HUDEP-2 (cell line): Measurements from ENCODE around the gene PRAME.
"Not testable (repeated sequence)": the region's sequence is repeated elsewhere in the genome, so short reads cannot be mapped to it uniquely, and the experiment has no call there.

Experiments used
- DNase-seq, 76 experiments: peaks; one replicate each; lab custom pipeline; 2025; ENCODE audit not compliant: unreplicated experiment in 76 of 76; lab: John Stamatoyannopoulos, UW

PRAME gene

DNA sequence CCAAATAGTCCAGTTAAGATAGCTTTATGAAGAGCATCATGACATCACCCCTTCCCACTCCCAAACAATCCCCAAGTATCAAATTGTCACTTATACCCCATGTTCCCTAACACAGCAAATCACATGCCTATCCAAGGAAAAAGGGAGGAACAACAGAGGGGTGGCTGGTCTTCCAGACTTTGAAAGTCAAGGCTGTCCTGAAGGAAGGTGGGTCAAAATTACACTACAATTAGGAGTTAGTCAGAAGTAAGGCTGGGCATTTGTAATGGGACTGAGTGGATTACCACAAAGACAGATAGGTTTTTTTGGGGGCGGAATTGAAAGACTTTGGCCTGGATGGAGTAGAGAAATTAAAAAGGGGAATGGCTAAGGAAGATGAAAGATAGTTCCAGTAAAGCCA lies 5.9 kb downstream of the PRAME start:
- no peak for DNase-seq

DNA sequence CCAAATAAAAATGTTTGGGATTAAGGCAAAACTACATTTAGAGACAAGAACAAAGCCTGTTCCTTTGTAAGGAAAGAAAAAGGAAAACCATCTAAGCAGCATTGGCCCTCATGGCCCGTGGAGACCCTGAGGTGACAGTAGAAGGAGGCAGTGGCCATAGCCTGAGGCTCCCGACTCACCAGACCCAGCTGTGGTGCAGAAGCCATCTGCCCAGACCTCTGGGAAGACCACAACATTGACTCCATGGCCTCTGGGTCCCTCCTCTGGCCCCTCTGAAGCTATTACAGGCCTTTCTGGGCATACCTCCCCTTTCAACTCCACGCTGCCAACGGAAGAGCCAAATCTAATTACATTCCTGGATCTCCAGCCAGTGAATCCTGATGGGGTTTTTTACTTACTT lies 6.4 kb downstream of the PRAME start:
- peak in 8 of 76 experiments; percentile 1 to 30 (median 2) for DNase-seq

DNA sequence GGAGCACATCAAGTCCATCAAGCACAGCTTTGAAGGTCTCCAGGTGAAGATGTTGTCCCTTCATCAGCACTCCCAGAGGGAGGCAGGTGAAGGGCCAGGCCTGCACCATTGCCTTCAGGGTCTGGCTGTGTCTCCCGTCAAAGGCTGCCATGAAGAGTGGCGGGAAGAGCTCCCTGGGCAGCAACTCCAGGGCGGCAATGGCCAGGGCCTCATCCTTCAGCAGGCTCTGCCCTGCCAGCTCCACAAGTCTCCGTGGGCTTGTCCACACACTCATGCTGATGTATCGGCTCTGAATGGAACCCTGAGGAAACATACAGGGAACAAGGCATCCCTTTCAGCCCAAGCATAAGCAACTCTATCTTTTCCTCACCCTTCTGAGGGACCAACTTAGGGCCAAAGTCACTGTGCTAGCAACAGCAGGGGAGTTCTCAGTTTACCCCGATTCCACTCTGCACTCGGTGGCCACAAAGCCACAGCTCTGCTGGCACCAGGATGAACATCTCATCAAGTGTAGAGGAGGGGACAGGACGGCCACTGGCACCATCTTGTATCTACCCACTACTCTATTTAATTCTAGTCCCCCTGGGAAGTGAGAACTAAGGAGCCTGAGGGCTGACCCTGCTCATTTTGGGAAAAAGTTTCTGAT lies 8.2 kb downstream of the PRAME start:
- no peak for DNase-seq

DNA sequence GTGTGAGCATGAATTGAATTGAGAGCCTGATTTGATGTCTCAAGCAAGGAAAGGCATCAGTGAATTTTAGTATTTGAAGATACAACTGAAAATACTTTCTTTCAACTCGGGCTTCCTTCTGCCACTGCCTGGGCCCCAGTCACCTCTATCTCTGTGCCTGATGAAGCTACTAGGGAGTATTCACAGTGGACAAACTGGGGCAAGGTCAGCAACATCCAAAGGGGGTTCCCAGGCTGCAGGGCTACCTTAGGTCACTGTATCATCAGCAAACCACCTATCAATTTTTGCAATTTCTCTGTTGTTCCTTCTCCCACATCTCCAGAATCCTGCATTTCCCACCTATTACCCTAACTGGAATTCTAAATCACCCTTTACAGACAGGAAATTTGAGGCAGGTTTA lies 10.2 kb downstream of the PRAME start:
- no peak for DNase-seq

DNA sequence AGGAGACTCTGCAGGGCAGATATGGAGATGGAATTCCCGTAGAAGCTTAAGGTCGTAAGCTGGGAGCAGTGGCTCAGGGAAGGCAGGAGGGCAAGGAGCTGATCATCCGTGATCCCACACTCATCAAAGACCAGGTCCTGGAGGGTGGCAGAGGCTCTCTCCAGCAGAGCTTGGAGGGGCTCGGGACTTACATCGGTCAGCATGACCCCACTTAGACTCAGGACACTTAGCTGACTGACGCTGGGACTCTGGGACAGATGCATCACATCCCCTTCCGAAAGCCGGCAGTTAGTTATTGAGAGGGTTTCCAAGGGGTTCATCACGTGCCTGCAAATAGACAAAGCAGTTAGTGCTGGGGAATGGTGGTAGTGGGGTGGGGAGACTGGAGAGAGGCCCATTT lies 10.7 kb downstream of the PRAME start:
- no peak for DNase-seq

DNA sequence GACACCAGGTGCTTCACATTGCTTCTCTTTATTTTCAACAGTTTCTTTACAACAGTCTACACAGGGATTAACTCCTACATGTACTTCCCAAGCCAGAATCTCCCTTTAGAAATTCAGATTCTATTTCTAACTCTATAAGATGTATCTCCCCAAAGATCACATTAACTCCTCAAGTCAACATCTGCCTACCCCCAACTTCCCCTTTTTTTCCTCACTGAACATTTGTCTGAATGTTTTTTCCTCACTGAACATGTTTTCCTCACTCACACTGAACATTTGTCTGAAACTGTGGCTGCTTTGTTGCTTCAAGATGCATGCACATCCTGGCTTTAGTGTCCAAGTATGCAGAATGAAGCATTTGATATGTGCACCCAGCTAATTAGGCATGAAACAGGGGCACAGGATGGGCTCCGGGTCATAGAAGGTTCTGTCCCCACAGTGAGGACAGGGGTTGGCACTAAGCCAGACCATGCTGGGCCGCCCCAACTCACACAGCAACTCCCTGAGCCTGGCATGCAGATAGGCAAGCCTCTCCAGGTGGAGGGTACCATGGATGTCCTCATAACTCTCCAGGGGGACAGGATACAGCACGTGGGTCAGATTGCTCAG lies 11.3 kb downstream of the PRAME start:
- DNase-seq = no peak

DNA sequence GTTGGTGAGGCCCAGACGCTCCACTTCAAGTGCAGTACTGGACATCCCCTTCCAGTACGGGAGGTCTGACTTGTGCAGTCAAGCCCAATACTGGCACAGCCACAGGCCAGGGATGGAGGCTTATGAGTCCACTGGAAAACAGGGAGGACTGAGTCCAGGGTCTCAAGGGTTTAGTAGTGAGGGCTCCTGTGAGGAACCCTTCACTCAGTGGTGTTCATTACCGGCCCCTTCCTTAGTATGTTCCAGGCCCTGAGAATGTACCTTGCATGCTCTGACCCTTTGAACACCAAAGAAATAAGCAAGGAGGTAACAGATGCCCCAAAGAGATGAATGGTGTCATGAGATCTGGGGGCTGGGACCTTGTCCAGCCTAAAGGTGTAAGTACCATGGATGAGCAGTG lies 11.8 kb downstream of the PRAME start:
- DNase-seq = no peak

DNA sequence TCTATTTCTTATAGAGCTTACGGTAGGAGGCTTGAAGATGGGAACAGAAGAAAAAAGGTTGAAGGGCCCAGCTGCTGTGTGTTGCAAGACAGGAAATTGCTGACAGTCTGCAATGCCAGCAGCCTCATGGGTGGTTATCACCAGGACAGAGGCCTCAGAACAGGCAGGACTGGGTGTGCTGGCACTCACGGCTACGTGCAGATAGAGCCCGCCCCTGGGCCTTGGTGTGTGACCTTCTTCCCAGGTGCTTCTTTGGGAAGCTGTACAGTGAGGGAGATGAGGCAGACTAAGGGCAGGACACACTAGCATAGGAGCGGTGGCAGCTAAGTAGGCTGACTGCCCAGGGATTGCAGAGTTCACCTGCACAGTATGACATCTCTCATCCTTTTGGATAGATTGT lies 12.6 kb downstream of the PRAME start:
- DNase-seq = no peak

DNA sequence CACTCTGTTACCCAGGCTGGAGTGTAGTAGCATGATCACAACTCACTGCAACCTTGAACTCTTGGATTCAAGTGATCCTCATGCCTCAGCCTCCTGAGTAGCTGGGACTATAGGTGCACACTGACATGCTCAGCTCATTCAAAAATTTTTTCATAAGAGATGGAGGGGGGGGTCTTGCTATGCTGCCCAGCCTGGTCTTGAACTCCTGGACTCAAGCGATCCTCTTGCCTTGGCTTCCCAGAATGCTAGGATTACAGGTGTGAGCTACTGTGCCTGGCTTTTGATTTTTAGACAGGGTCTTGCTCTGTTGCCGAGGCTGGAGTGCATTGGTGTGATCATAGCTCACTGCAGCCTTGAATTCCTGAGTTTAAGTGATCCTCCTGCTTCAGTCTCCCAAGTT lies 14.0 kb downstream of the PRAME start:
- no peak for DNase-seq

DNA sequence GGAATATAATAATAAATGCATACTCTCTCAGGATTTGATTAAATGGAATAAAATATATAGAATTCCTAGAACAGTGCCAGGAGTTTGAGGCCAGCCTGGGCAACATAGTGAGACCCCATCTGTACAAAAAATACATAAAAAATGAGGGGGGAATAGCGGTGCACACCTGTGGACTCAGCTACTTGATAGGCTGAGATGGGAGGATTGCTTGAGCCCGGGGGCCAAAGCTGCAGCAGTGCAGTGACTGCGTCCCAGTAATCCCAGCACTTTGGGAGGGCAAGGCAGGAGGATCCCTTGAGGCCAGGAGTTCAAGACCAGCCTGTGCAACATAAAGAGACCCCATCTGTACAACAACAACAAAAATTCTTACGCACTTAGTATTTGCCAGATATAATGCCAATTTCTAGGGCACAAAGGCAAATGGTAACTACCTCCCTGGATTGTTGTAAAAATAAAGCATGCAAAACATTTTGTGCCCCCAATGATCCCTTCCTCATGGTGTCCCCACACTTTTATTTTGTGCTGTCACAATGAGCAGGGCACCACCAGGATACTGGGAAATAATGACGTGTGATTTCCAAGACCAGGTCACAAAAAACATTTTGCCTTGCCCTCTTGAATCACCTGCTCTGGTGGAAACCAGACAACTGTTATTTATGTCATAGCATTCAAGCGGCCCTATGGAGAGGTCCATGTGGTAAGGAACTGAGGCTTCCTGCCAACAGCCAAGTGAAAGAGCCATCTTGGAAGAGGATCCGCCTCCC lies 20.7 kb downstream of the PRAME start:
- no peak for DNase-seq

DNA sequence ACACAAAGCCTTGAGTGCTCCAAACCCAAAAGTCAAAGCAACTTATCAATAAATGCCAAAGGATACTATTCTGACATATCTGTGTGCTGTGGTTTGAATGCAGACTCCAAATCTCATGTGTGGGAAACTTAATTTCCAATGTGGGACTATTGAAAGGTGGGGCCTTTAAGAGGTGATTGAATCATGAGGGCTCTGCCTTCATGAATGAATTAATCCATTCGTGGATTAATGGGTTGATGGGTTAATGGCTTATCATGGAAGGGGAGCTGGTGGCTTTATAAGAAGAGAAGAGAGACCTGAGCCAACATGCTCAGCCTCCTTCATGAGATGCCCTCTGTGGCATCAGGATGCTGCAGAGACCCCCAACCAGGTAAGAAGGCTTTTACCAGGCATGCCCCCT lies 22.1 kb downstream of the PRAME start:
- DNase-seq = no peak

DNA sequence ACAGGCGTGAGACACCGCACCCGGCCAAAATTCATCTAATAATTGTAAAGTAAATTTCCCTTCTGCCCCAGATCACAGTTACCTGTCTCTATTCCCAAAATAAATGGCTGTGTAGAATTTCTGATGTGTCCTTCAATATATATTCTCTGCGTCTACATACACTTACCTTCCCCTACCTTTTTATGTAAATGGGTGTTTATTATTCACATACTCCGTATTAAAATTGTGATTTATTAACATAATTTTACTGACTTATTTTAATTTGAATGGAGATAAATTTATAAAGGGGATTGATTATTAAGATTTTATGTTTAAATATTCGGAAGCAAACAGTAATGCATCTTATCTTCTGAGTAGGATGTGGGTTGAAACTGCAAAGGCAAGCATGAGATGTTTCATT lies 22.6 kb downstream of the PRAME start:
- no peak for DNase-seq

DNA sequence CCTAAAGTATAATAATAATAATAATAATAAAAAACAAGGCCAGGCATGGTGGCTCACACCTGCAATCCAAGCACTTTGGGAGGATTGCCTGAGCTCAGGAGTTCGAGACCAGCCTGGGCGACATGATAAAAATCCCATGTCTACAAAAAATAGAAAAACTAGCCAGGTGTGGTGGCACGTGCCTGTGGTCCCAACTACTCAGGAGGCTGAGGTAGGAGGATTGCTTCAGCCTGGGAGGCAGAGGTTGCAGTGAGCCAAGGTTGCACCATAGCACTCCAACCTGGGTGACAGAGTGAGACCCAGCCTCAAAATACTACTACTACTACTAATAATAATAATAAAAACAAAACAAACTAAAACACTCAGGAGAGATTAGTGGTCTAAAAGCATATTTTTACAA lies 23.4 kb downstream of the PRAME start:
- DNase-seq = no peak

DNA sequence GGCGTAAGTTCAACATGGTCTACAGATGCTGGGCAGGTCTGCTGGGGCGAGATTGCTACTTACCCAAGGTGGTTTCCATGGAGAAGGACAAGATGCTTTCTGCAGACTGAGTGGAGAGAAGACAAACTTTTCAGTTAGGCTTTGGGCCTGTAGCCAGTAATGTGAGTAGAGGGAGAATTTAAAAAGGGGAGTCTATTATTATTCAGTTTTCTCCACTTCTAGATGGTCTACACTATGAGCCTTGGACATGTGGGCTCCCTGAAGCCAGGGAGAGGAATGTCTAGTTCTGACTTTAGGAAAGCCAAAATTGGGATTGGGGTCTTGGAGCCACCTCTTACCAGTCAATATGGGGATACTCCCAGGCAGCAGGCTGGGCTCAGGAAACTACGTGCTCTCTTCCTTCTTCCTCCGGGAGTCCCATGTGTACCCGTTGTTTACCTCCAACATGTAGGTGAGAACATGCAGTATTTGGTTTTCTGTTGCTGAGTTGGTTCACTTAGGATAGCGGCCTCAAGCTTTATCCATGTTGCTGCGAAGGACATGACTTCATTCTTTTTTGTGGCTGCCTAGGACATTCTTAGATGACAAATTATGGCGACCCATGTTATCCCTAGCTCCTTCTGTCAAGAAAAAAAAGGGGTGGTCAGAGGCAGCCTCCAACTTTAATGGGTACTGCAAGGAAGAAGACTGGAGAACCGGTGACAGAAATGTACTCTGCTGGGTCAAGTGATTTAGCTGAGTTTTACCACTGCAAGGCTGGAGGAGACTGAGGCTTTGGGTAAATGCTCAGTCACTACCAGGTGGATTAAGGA lies 24.3 kb downstream of the PRAME start:
- no peak for DNase-seq

DNA sequence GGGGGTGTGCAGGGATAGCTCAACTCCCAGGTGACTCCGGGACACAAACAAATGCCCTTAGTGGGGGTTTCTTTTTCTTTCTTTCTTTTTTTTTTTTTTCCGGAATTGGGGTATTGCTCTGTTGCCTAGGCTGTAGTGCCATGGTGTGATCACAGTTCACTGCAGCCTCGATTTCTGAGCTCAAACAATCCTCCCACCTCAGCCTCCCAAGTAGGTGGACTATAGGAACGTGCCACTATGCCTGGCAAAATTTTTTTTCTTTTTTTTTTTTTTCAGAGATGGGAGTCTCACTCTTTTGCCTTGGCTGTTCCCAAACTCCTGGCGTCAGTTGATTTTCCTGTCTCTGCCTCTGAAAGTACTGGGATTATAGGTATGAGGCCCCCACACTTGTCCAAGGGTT lies 25.2 kb downstream of the PRAME start:
- no peak for DNase-seq

DNA sequence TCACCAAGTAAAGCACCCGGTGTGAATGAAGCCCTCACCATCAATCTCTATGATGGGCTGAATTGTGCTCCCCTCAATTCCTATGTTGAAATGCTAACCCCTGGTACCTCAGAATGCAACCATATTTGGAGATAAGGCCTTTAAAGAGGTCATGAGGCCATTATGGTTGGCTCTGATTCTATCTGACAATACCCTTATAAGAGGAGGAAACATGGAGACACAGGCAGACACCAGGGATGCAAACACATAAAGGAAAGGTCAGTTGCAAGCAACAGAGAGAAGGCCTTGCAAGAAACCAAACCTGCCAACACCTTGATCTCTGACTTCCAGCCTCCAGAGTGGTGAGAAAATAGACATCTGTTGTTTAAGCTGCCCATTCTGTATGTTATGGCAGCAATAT lies 25.6 kb downstream of the PRAME start:
- DNase-seq = no peak

DNA sequence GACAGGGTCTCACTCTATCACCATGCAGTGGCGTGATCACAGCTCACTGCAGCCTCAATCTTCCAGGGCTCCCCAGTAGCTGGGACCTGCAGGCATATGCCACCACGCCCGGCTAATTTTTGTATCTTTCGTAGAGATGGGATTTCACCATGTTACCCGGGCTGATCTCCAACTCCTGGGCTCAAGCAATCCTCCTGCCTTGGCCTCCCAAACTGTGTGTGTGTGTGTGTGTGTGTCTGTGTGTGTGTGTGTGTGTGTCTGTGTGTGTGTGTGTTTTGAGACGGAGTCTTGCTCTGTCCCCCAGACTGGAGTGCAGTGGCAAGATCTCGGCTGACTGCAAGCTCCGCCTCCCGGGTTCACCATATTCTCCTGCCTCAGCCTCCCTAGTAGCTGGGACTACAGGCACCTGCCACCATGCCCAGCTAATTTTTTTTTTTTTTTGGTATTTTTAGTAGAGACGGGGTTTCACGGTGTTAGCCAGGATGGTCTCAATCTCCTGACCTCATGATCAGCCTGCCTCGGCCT lies 26.5 kb downstream of the PRAME start:
- not testable (repeated sequence) for DNase-seq

DNA sequence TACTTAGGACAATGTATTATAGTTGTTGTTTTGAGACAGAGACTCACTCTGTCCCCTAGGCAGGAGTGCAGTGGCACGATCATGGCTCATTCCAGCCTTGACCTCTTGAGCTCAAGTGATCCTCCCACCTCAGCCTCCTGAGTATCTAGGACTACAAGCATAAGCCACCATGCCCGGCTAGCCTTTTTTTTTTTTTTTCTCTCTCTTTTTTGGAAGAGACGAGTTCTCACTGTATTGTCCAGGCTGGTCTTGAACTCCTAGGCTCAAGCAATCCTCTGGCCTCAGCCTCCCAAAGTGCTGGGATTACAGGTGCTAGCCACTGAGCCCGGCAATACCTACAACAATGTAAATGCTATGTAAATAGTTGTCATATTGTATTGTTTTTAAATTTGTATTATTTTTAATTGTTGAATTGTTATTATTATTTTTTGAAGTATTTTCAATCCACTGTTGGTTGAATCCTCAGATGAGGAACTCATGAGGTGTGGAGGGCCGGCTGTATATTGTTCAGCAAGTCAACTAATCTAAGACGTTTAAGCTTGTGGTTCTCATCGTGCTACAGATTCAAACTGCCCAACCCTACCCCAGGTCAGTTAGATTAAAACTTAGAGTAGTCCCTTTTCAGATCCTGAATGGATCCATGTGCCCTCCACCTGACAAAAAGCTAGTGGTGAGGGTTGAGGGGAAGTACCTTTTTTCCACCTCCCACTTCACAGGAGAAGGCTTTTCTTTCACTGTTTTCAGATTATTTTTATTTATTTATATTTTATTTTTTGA lies 27.1 kb downstream of the PRAME start:
- no peak for DNase-seq

DNA sequence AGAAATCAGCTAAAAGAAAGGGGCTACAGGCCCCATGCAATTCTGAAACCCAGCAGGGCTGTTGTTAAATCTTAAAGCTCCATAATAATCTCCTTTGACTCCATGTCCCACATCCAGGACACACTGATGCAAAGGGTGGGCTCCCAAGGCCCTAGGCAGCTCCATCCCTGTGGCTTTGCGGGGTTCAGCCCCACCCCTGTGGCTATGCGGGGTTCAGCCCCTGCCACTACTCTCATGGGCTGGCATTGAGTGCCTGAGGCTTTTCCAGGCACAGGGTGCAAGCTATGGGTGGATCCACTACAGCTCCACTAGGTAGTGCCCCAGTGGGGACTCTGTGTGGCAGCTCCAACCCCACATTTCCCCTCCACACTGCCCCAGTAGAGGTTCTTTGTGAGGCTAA lies 30.3 kb downstream of the PRAME start:
- DNase-seq = no peak

DNA sequence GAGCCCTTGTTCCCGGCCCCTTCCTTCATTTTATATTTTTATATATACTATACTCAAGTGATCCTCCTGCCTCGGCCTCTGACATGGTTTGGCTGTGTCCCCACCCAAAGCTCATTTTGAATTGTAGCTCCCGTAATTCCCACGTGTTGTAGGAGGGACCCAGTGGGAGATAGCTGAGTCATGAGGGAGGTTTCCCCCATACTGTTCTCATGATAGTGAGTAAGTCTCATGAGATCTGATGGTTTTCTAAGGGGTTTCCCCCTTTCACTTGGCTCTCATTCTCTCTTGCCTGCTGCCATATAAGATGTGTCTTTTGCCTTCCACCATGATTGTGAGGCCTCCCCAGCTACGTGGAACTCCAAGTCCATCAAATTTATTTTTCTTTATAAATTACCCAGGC lies 31.8 kb downstream of the PRAME start:
- DNase-seq = no peak
